ENCODE data around the gene CHST13.

The CHST13 gene

GRCh38 chr3:126554560-126555525, 30.9 kb downstream of the CHST13 start:
- H3K4me3 ChIP-seq (ENCODE audit: low read depth, low read length) = no peak overlapping the region
- TF ChIP-seq CTCF (IDR thresholded peaks at IDR 0.05; ENCODE audit: borderline replicate concordance, insufficient read depth, low read depth, low read length) = no peak

GRCh38 chr3:126555795-126556636, 32.1 kb downstream of the CHST13 start:
- no peak for TF ChIP-seq CTCF (IDR thresholded peaks at IDR 0.05; ENCODE audit: borderline replicate concordance, insufficient read depth, low read depth, low read length)

DNA sequence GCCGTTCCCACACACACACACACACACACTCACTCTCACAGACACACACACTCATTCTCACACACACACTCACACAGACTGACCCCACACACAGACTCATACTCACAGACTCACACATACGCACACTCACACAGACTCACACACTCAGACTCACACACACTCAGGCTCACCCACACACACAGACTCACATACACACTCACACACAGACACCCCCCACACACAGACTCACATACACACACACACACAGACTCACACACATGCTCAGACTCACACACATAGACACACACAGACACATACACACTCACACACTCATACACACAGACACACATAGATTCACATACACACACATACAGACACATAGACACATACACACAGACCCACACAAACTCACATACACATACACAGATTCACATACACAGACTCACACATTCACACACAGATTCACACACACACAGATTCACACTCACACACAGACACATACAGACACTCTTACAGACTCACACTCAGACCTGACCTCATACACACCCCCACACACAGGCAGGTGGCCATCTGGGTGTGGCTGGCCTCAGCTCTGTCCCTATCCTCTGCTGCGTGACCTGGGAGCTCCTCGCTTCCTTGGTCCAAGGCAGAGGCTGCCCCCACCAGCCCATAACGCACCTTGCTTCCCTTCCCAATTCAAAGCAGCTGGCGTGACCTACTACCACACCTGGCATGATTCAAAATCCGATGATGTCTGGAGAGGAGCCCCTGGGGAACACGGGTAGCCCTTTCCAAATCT, 32.9 kb downstream of the CHST13 start:
- TF ChIP-seq CTCF (IDR thresholded peaks at IDR 0.05; ENCODE audit: borderline replicate concordance, insufficient read depth, low read depth, low read length) = no peak
- no peak overlapping the region for H3K4me3 ChIP-seq (ENCODE audit: low read depth, low read length)

More at GRCh38 chr3:126555795-126556636, 32.1 kb downstream of the CHST13 start:
- H3K4me3 ChIP-seq (ENCODE audit: low read depth, low read length) = no peak overlapping the region

DNA sequence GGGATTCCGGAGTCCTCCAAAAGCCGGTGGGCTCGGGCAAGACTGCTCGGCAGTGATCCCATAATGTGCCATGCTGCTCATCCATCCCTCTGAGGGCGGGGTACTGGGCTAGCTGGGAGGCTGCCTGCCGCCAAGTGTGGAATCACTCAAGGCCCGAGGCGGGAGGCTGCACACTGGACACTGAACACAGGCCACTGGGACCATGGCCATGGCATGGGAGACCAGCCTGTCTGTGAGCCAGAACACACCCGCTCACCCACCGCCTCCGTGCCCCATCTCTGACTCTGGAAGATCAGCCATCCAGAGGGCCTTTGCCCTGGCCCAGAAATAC, 33.4 kb downstream of the CHST13 start:
- no peak overlapping the region for H3K4me3 ChIP-seq (ENCODE audit: low read depth, low read length)
- TF ChIP-seq CTCF (IDR thresholded peaks at IDR 0.05; ENCODE audit: borderline replicate concordance, insufficient read depth, low read depth, low read length) = no peak

DNA sequence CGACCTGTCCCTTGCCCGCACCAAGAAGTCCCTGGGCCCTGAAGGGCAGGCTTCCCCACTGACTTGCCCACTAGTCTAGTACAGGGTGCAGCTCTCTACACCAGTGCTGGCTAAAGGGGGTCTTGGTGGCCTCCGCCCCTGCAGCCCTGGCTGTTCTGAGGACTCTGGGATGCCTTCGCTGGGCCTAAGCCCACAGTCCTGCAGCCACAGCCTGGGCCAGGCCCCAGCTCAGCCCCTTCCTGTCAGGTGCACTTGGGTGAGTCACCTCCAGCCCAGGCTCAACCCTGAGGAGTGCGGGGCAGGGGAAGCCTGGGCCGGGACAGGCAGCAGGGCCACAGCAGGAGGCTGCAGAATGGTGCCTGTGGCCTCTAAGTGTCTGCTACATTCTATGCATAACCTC, 33.8 kb downstream of the CHST13 start:
- no peak for TF ChIP-seq CTCF (IDR thresholded peaks at IDR 0.05; ENCODE audit: borderline replicate concordance, insufficient read depth, low read depth, low read length)

DNA sequence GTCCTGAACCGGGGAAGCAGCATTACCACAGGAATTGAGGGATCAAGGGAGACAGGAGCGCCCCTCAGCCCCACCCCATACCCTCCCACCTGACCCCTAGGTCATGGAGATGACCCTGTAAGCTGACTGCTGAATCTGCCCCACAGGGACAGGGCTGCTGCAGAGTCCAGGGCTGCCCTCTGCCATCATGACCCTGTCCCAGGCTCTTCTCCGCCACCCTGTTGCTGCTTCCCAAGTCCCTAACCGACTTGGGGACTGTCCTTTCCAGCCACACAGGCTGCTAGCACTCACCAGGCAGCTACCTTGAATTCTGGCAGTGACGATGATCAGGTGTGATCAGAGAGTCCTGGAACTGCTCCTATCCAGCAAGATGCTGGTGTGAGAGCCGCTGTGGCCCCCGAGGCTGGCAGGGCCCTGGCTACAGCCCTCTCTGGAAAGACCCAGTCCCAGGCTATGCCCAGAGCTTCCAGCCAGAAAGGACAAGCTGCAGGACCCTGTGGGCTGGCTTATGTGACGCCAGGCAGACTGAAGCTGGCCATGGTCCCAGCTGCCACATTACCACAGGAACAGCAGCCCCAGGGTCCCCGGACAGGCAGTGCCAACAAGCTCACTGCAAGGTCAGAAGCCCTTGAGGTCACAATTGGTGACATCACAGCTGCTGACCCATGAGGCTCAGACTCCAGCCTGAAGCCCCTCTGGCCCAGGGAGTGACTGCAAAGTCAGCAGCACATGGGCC, 34.5 kb downstream of the CHST13 start, which contains the start of gene C3orf22:
TSS of gene C3orf22 (minus strand) at position 597 of the 736 bp plus-strand sequence. CDS start 5,542 bp downstream, outside the sequence.
- H3K4me3 ChIP-seq (ENCODE audit: low read depth, low read length) = no peak within 1 kb of the TSS
- no peak for TF ChIP-seq CTCF (IDR thresholded peaks at IDR 0.05; ENCODE audit: borderline replicate concordance, insufficient read depth, low read depth, low read length)

More for the DNA sequence above, 33.8 kb downstream of the CHST13 start:
- no peak overlapping the region for H3K4me3 ChIP-seq (ENCODE audit: low read depth, low read length)
